NCI-H2171 (cell line): ENCODE data around the gene VPS41.

Experiments
- DNase-seq: peaks from one replicate; lab custom pipeline; 2025; lab: John Stamatoyannopoulos, UW

Gene VPS41

GRCh38 chr7:38905056-38905759, 3.8 kb downstream of the VPS41 start:
- no peak for DNase-seq

GRCh38 chr7:38903057-38903456, 5.9 kb downstream of the VPS41 start:
- DNase-seq, result no peak

GRCh38 chr7:38902449-38902848, 6.5 kb downstream of the VPS41 start:
- no peak for DNase-seq

- DNase-seq, result no peak
Observed at GRCh38 chr7:38893061-38893460, 15.9 kb downstream of the VPS41 start.

- DNase-seq, result no peak
Observed at GRCh38 chr7:38890597-38890996, 18.4 kb downstream of the VPS41 start.

- no peak for DNase-seq
Observed at GRCh38 chr7:38889872-38890432, 19.0 kb downstream of the VPS41 start.

- DNase-seq, result no peak
Observed at GRCh38 chr7:38889079-38889478, 19.9 kb downstream of the VPS41 start.

GRCh38 chr7:38886265-38886664, 22.7 kb downstream of the VPS41 start:
- DNase-seq, result no peak

GRCh38 chr7:38883706-38884105, 25.3 kb downstream of the VPS41 start:
- no peak for DNase-seq

- no peak for DNase-seq
Observed at GRCh38 chr7:38881947-38882684, 26.9 kb downstream of the VPS41 start.

GRCh38 chr7:38881015-38881414, 28.0 kb downstream of the VPS41 start:
- DNase-seq, result no peak

GRCh38 chr7:38880454-38880853, 28.5 kb downstream of the VPS41 start:
- no peak for DNase-seq

- DNase-seq, result no peak
Observed at GRCh38 chr7:38880035-38880434, 29.0 kb downstream of the VPS41 start.

- no peak for DNase-seq
Observed at GRCh38 chr7:38878694-38879457, 30.1 kb downstream of the VPS41 start.

- DNase-seq, result no peak
Observed at GRCh38 chr7:38873433-38873832, 35.6 kb downstream of the VPS41 start.

GRCh38 chr7:38872202-38872601, 36.8 kb downstream of the VPS41 start:
- no peak for DNase-seq

- DNase-seq, result no peak
Observed at GRCh38 chr7:38870147-38870546, 38.8 kb downstream of the VPS41 start.

- DNase-seq, result peak; percentile 87
Observed at GRCh38 chr7:38863601-38864291, 45.2 kb downstream of the VPS41 start.

GRCh38 chr7:38862666-38863065, 46.3 kb downstream of the VPS41 start:
- DNase-seq, result no peak

- DNase-seq, result no peak
Observed at GRCh38 chr7:38858259-38858884, 50.6 kb downstream of the VPS41 start.

GRCh38 chr7:38855867-38856266, 53.1 kb downstream of the VPS41 start:
- DNase-seq, result no peak
